ES-I3 (cell line): ENCODE measurements around the gene GBX1.

Experiments
- H3K36me3 ChIP-seq: 2 replicates; pipeline ENCODE4 v1.6.1; 2013; ENCODE audit warnings: mild to moderate bottlenecking, low read length, control low read depth, moderate library complexity; ENCODE audit not compliant: insufficient read depth
- H3K4me1 ChIP-seq: 2 replicates; pipeline ENCODE4 v1.6.1; 2013; ENCODE audit warnings: mild to moderate bottlenecking, control low read depth, low read length; ENCODE audit not compliant: insufficient read depth
- H3K9ac ChIP-seq: 2 replicates; pipeline ENCODE4 v1.6.1; 2013; ENCODE audit warnings: low read depth, mild to moderate bottlenecking, low read length, moderate library complexity
- H3K9me3 ChIP-seq: 2 replicates; pipeline ENCODE4 v1.6.1; 2013; ENCODE audit warnings: mild to moderate bottlenecking, low read length, moderate library complexity; ENCODE audit not compliant: control insufficient read depth, insufficient read depth

Gene GBX1

DNA sequence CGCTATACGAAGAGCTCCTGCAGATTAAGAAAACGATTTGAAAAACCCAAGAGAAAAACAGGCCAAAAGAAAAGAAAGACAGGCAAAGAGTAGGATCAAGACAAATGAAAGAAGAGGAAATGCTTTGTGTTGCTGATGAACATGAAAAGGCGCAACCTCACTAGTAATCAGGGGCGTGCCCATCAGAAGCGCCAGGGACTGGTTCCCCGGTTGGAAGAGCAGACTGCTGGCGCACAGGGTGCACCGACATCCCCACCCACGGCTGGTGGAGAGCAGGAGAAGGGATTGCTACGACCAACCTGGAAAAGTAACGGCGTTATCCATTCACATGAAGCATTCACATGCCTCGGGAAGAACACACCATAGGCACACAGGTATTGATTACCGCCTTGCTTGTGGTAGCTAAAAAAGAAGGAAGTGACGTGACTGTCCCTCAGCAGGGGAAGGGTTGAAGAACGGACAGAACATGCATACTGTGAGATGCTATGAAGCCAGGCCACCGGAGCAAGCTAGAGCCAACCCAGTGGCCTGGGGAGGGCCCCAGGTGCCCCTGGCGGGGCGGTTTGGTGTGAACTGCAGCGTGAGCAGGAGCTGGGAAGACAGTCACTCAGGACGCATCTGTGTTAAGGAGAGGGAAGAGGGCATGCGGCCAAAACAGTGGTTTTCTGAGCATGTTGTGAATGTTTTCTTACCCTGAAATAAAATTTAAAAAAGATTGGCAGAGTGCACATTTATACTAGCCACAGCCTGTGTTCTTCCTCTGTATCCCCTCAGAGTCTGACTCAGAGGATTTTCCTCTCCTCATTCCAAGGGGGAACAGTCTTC lies 62.9 kb downstream of the GBX1 start:
- H3K36me3 ChIP-seq: no peaks in the 10 kb centered on the region
- peaks cover 26% of the 10 kb centered on the region; the same call in 1 of the 2 replicates for H3K4me1 ChIP-seq
- H3K9me3 ChIP-seq: no peaks in the 10 kb centered on the region
- H3K9ac ChIP-seq: peak overlapping the region; percentile 55

DNA sequence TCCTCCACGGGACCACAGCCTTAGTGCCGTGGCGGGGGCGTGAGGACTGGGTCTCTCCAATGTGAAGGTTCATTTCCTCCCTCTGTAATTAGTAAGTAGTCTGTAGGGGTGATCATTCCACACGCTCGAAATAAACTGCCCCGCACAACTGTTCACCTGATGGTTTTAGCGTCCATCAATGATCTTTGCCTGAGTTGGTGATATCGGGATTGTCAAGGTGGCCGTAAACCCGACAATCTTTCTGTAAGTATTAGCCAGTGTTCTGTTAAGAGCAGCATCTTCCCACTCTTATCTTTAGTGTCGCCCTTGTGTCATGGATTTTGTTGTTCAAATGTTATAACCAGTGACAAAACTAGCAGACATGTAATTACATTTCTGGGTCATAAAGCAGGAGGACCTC lies 63.5 kb downstream of the GBX1 start:
- Histone ChIP-seq H3K4me1 (peaks cover 29% of the 10 kb centered on the region; the same call in 1 of the 2 replicates), H3K36me3 (no peaks in the 10 kb centered on the region), H3K9ac (peak overlapping the region; percentile 55; the same call in 1 of the 2 replicates), H3K9me3 (no peaks in the 10 kb centered on the region)

DNA sequence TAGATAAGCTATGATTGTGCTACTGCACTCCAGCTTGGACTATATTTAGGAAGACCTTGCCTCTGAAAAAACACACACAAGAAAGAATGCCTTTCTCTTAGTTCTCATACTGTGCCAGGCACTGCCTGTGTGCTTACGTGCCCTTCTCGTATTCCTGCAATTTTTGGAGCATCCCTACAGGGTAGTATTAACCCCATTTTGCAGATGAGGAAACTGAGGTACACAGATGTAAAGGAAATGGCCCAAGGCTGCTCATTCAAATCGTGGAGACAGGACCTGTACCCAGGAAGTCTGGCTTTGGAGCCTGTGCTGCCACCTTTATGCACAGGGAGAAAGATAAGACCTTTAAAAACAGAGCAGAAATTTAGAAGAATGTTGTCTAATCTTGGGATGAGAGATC lies 64.5 kb downstream of the GBX1 start:
- Histone ChIP-seq H3K9ac (no peak overlapping the region; the same call in 1 of the 2 replicates), H3K9me3 (no peaks in the 10 kb centered on the region), H3K36me3 (no peaks in the 10 kb centered on the region), H3K4me1 (peaks cover 29% of the 10 kb centered on the region; the same call in 1 of the 2 replicates)

DNA sequence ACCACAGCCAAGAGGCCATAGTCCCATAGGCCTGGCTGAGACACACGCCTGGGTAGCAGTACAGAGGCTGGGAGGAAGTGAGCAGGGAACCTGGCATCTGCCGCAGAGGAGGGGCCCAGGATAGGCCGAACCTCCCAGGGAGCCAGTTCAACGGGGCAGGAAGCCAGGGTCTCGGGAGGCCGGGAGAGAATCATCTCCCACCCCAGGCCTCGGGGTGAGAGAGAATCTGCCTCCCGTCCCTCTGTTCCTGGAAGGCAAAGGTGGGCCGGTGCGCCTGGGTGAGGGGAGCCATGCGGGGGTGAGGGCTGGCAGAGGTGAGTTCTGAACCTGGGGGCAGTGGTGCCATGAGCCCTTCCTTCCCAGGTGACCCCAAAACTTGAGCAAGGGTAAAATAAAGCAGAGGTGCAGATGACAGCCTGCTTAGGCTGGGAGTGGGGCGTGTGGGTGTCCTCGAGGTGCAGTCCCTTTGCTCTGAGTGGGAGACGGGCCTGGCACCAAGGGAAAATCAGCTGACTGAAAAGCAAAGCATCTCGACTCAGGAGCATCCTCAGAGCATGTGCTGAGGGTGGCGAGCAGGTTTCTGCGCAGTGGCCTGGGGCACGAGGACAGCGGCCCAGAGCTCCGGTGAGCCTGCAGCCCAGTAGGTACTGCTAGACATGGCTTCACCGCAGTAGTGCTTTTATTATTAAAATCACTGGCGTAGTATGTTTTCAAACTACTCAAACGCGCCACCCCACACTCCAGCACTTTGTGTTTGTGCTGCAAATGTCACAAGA lies 65.7 kb downstream of the GBX1 start:
- Histone ChIP-seq H3K9me3 (no peaks in the 10 kb centered on the region), H3K36me3 (no peaks in the 10 kb centered on the region), H3K9ac (no peak overlapping the region), H3K4me1 (peaks cover 29% of the 10 kb centered on the region; the same call in 1 of the 2 replicates)

DNA sequence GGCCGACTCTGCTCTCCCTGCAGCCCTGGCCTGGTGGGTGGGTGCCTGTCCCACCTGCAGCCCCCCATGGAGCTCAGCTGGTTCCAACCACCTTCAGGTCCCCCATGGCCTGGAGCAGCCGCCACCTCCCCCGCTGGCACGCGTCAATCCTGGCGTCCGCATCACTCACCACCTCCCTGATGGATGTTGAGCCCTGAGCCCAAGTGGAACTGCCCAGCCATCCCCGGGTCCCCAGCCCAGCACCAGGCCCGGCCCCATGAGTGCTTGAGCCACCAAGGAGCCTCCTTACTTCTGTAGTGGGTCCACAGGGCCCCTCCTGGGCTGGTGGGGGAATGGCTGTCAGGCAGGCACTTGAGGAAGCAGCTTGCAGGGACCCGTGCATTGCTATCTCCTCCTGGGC lies 66.6 kb downstream of the GBX1 start:
- peaks cover 29% of the 10 kb centered on the region; the same call in 1 of the 2 replicates for H3K4me1 ChIP-seq
- H3K9ac ChIP-seq: no peak overlapping the region
- no peaks in the 10 kb centered on the region for H3K9me3 ChIP-seq
- no peaks in the 10 kb centered on the region for H3K36me3 ChIP-seq

DNA sequence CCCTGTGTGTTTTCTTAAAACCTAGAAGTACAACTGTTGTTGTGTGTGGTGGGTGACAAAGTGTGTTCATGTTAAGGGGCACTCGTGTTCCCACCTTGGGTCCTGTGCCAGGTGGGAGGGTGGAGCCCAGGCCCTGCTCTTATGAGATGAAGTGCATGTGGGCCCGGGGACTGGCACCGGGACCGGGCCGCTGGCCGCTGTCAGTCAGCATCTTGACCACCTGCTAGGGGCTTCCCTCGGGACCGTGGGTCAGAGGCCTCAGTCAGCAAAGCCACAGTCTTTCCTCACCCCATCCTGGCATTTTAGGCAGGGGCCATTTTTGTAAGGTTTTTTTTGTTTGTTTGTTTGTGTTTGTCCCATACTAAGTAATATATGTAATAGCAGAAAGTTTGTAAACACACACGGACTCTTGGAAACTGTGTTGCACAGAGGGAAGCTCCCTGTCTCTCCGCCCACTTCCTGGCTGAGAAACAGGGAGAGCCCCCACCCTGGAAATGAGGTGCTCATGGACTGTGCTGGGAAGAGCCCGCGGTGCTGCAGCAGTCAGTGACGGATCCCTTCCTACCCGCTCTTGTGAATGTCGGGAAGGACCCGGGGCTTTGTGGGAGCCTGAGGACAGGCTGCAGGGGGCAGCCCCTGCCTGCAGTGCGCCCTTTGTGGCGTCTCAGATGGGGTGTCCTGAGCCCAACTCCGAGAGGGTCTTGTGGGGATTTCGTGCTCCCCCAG lies 67.8 kb downstream of the GBX1 start:
- Histone ChIP-seq H3K9me3 (no peaks in the 10 kb centered on the region), H3K36me3 (no peaks in the 10 kb centered on the region), H3K4me1 (peaks cover 24% of the 10 kb centered on the region; the same call in 1 of the 2 replicates), H3K9ac (no peak overlapping the region)
